Smooth muscle cell (in vitro differentiated cells): ENCODE data around the gene ARHGEF17. TPM values are rescaled to one million over a fixed set of nuclear protein-coding genes. Genes with fewer than 3 reads are reported as not detected.
A peak's percentile ranks its signal among the peaks of the same experiment; 100 is the strongest.

ENCODE experiments used
- DNase-seq: peaks from one replicate; lab custom pipeline; 2025; ENCODE audit not compliant: unreplicated experiment; lab: John Stamatoyannopoulos, UW
- H2AFZ ChIP-seq: fragments of 200-600 bp; sonication (generic); 2 replicates; pipeline ENCODE4 v1.6.0; 2016; ENCODE audit warnings: antibody characterized with exemption, low read depth, mild to moderate bottlenecking
- H3F3A ChIP-seq: fragments of 200-600 bp; sonication (generic); 2 replicates; pipeline ENCODE4 v1.6.0; 2017; ENCODE audit warnings: antibody characterized with exemption, low read depth
- H3K27ac ChIP-seq: fragments of 200-600 bp; sonication (generic); 2 replicates; pipeline ENCODE4 v1.5.1; 2016; ENCODE audit warnings: low read depth, mild to moderate bottlenecking
- H3K27me3 ChIP-seq: fragments of 200-600 bp; sonication (generic); 2 replicates; pipeline ENCODE4 v1.6.1; 2016; ENCODE audit warnings: low read depth, mild to moderate bottlenecking
- H3K36me3 ChIP-seq: fragments of 200-600 bp; sonication (generic); 2 replicates; pipeline ENCODE4 v1.5.1; 2016; ENCODE audit warnings: low read depth
- H3K4me1 ChIP-seq: fragments of 200-600 bp; sonication (generic); 2 replicates; pipeline ENCODE4 v1.5.1; 2016; ENCODE audit warnings: low read depth
- H3K4me2 ChIP-seq: fragments of 200-600 bp; sonication (generic); 2 replicates; pipeline ENCODE4 v1.6.0; 2016; ENCODE audit warnings: mild to moderate bottlenecking
- H3K4me3 ChIP-seq: fragments of 200-600 bp; sonication (generic); 2 replicates; pipeline ENCODE4 v1.5.1; 2016; ENCODE audit warnings: mild to moderate bottlenecking
- H3K79me2 ChIP-seq: fragments of 200-600 bp; sonication (generic); 2 replicates; pipeline ENCODE4 v1.6.0; 2016; ENCODE audit warnings: low read depth, mild to moderate bottlenecking
- H3K9ac ChIP-seq: fragments of 200-600 bp; sonication (generic); 2 replicates; pipeline ENCODE4 v1.6.0; 2016; ENCODE audit warnings: low read depth
- H3K9me3 ChIP-seq: fragments of 200-600 bp; sonication (generic); replicated peaks from 2 replicates; pipeline ENCODE4 v1.5.1; 2016; ENCODE audit warnings: low read depth
- H4K20me1 ChIP-seq: fragments of 200-600 bp; sonication (generic); 2 replicates; pipeline ENCODE4 v1.6.0; 2016; ENCODE audit warnings: low read depth
- WGBS: methylation state at CpG from one replicate; pipeline ENCODE4 v1.1.7; 2016; ENCODE audit warnings: low lambda C conversion rate; 5-methylcytosine and 5-hydroxymethylcytosine counted together
- polyA plus RNA-seq: library from polyadenylated mRNA; unstranded; fragments of >200 nt; fragmentation: Nextera tagmentation; extraction: Ambion mirVana; gene quantifications from 2 replicates; pipeline ENCODE4 v1.2.1, GENCODE V29; 2016
- total RNA-seq: library from RNA; depleted of rRNA; stranded (reverse); fragments of >200 nt; gene quantifications from 2 replicates; pipeline ENCODE4 v1.2.3, GENCODE V29; 2014
- TF ChIP-seq, protein P1 (sequence below): fragments of 200-600 bp; sonication (generic); IDR thresholded peaks from 2 replicates; pipeline ENCODE4 v1.5.1; 2017; ENCODE audit warnings: borderline replicate concordance, mild to moderate bottlenecking, antibody characterized with exemption; ENCODE audit not compliant: insufficient read depth, poor library complexity, severe bottlenecking

Gene ARHGEF17
- total and polyA plus RNA-seq, 2 experiments from 2014 or later, result 18.0 to 27.8 TPM

DNA sequence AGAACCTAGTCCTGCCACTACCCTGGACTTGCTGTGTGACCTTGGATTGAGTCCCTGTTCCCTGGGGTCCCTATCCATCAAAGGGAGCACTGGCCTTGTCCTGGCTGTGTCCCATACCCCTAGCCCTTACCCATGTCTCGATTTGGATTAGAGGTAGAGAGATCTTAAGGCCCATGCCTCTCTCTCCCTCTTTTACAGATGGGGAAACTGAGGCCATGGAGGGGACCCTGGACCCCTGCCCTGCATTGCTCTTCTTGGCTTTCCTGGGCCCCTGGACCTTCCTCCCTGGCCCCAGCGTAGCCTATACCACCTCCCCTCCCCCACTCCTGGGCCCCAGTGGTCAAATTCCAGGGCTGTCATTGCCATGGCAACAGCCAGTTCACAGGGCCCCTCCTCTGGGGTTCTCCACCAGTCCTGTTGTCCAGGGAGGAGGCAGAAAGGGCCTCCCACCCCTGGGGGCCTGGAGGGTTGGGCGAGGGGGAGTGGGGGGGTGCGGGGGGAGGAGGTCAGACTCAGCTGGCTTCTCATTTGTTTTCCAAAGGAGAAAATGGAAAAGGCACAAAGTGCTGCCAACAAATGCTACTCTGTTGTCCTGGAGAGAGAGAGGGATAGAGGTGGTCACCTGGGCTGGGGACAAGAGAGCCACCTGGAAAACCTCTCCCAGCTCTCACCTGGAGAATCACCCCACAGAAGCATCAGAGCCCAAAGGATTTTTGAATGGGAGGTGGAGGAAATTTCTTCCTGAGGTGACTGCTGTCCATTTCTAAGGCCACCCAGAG lies 23.3 kb downstream of the ARHGEF17 start:
- no peak overlapping the region for H3K4me3 ChIP-seq
- peak overlapping the region; percentile 81 for H3K4me2 ChIP-seq
- no peaks in the 10 kb centered on the region for H3K27me3 ChIP-seq
- WGBS, result 19% methylated on average over 4 of the region's 4 CpGs
- H3K36me3 ChIP-seq, result no peaks in the 10 kb centered on the region
- no peak overlapping the region for H3K9ac ChIP-seq
- peaks cover 38% of the 10 kb centered on the region for H3F3A ChIP-seq
- no peak overlapping the region for H2AFZ ChIP-seq
- H3K27ac ChIP-seq, result peak overlapping the region; percentile 81
- H3K4me1 ChIP-seq, result peaks cover 56% of the 10 kb centered on the region
- H3K79me2 ChIP-seq, result peaks cover 83% of the 10 kb centered on the region
- DNase-seq, result no peak
- TF ChIP-seq, protein P1, sequence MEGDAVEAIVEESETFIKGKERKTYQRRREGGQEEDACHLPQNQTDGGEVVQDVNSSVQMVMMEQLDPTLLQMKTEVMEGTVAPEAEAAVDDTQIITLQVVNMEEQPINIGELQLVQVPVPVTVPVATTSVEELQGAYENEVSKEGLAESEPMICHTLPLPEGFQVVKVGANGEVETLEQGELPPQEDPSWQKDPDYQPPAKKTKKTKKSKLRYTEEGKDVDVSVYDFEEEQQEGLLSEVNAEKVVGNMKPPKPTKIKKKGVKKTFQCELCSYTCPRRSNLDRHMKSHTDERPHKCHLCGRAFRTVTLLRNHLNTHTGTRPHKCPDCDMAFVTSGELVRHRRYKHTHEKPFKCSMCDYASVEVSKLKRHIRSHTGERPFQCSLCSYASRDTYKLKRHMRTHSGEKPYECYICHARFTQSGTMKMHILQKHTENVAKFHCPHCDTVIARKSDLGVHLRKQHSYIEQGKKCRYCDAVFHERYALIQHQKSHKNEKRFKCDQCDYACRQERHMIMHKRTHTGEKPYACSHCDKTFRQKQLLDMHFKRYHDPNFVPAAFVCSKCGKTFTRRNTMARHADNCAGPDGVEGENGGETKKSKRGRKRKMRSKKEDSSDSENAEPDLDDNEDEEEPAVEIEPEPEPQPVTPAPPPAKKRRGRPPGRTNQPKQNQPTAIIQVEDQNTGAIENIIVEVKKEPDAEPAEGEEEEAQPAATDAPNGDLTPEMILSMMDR, result no peak
- H3K9me3 ChIP-seq, result no peaks in the 10 kb centered on the region
- peaks cover 53% of the 10 kb centered on the region for H4K20me1 ChIP-seq

DNA sequence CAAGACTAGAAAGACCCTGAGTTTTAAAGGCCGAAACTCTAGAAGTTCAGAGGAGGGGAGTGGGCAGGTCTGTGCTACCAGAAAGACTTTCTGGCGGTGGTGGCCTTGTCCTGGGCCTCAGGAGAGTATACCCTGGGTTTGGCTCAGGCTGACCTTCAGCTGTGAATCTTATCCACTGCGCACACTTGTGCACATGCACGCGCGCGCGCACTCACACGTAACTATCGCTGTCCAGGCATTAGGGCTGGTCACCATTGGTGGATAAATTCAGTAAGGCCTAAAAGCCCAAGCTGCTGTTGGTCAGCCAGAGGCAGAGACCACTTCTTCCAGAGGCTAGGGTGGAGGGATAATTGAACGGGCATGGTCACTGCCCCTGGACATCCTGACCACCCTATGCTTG lies 25.1 kb downstream of the ARHGEF17 start:
- no peak for DNase-seq
- Histone ChIP-seq H4K20me1 (peaks cover 63% of the 10 kb centered on the region), H3K36me3 (no peaks in the 10 kb centered on the region), H3K79me2 (peaks cover 80% of the 10 kb centered on the region), H3K4me3 (no peak overlapping the region), H3K27me3 (no peaks in the 10 kb centered on the region), H3K4me2 (peak overlapping the region; percentile 81), H3K27ac (peak overlapping the region; percentile 81), H2AFZ (no peak overlapping the region), H3K9ac (peak overlapping the region; percentile 51), H3K4me1 (peaks cover 56% of the 10 kb centered on the region), H3K9me3 (no peaks in the 10 kb centered on the region), H3F3A (peaks cover 38% of the 10 kb centered on the region)
- TF ChIP-seq, protein P1, result no peak
- WGBS, result 95% methylated on average over 11 of the region's 11 CpGs

DNA sequence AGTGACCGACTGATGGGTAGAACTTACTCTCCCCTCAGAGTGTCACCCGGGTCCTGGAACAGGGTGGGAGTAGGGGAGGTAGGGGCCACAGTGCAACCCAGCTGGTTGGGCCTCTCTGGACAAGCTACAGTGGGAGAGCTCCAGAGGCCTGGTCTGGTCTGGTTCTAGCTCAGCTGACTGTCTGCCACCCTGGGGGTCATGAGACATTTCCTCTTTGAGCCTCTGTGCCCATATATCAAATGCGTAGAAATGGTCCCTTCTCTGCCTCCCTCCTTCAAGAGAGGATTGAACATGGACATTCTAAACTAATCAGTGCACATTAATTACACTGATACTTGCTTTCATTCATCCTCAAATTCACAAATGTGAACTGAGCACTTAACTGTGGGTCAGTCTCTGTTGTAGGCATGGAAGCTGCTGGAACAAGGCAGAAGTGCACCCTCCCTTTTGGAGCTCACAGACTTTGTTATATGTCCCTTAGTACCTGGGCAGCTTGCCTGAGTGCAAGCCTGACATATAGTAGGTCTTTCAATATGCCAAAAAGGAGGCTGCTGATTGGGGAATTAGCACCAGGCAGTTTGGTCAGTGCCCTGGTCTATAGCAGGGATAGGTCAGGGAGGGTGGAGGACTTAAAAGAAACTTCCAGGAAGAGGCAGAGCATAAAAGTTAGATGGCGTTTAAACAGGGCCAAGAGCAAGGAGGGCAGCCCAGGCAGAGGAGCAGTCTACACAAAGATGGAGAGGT lies 25.7 kb downstream of the ARHGEF17 start:
- no peak overlapping the region for H3K4me3 ChIP-seq
- H3K36me3 ChIP-seq, result no peaks in the 10 kb centered on the region
- TF ChIP-seq, protein P1, result no peak
- peak overlapping the region; percentile 51 for H3K9ac ChIP-seq
- H3K4me2 ChIP-seq, result peak overlapping the region; percentile 81
- peaks cover 68% of the 10 kb centered on the region for H4K20me1 ChIP-seq
- H3K9me3 ChIP-seq, result no peaks in the 10 kb centered on the region
- H3K4me1 ChIP-seq, result peaks cover 56% of the 10 kb centered on the region
- no peak for DNase-seq
- no peak overlapping the region for H2AFZ ChIP-seq
- peak overlapping the region; percentile 81 for H3K27ac ChIP-seq
- WGBS, result 65% methylated on average over 4 of the region's 4 CpGs
- H3K27me3 ChIP-seq, result no peaks in the 10 kb centered on the region
- peaks cover 38% of the 10 kb centered on the region for H3F3A ChIP-seq
- peaks cover 80% of the 10 kb centered on the region for H3K79me2 ChIP-seq
